Measurements from ENCODE around the gene TTLL8. TPM values are rescaled to one million over a fixed set of nuclear protein-coding genes. Genes with fewer than 3 reads are reported as not detected.

TTLL8 gene
- total and polyA plus RNA-seq, 2 donors (not counting 1 experiment from before 2014, with no cell fraction given): not detected

DNA sequence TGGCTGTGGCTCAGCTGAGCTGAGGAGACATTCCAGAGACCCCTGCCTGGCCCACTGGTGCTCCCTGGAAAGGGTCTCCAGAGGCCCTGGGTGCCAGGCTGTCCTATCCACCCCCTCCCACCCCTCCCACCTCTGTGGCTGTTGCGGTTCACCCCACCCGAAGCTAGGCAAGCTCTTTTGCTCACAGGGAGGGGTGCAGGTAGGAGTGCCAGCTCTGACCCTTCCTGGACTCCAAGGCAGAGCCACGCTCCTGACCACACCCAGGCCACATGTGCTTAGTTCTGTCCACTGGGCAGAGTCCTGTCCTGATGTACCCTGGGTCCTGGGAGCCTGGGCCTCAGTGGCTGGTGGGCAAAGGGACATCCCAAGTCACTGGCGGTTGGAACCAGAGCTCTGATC lies 62.0 kb downstream of the TTLL8 start:
- Histone ChIP-seq H4K20me1 (ENCODE audit: control insufficient read depth, extremely low read depth, insufficient read depth, low read length) (no peaks in the 10 kb centered on the region), H3K27ac (ENCODE audit: insufficient read depth, low read length) (no peak overlapping the region), H3K9me3 (ENCODE audit: control insufficient read depth, insufficient read depth, low read depth, low read length) (no peaks in the 10 kb centered on the region), H3K4me2 (ENCODE audit: extremely low read depth, insufficient read depth, low read length) (no peak overlapping the region), H3K4me1 (ENCODE audit: control insufficient read depth, extremely low read depth, insufficient read depth, low read length) (no peaks in the 10 kb centered on the region), H2AFZ (ENCODE audit: low read length) (no peak overlapping the region), H3K79me2 (ENCODE audit: control insufficient read depth, insufficient read depth, low read length) (no peaks in the 10 kb centered on the region), H3K9ac (ENCODE audit: insufficient read depth, low read length) (no peak overlapping the region), H3K27me3 (ENCODE audit: control insufficient read depth, insufficient read depth, low read length) (no peaks in the 10 kb centered on the region), H3K4me3 (replicated peaks in 1 of 4; ENCODE audit: control extremely low read depth in 1 of 4, insufficient read depth in 1 of 4, low read depth in 3 of 4, low read length in 4 of 4) (no peak overlapping the region), H3K36me3 (ENCODE audit: control insufficient read depth, insufficient read depth, low read length) (no peaks in the 10 kb centered on the region)
- DNase-seq (ENCODE audit: low read depth in 2 of 2): no peak
- no peak for TF ChIP-seq EZH2 (IDR thresholded peaks at IDR 0.05; ENCODE audit: low read length, missing control alignments)
- TF ChIP-seq CTCF (conservative IDR thresholded peaks at IDR 0.05 in 1 of 2, IDR thresholded peaks at IDR 0.05 in 1 of 2; ENCODE audit: low read depth in 1 of 2, low read length in 2 of 2): no peak

DNA sequence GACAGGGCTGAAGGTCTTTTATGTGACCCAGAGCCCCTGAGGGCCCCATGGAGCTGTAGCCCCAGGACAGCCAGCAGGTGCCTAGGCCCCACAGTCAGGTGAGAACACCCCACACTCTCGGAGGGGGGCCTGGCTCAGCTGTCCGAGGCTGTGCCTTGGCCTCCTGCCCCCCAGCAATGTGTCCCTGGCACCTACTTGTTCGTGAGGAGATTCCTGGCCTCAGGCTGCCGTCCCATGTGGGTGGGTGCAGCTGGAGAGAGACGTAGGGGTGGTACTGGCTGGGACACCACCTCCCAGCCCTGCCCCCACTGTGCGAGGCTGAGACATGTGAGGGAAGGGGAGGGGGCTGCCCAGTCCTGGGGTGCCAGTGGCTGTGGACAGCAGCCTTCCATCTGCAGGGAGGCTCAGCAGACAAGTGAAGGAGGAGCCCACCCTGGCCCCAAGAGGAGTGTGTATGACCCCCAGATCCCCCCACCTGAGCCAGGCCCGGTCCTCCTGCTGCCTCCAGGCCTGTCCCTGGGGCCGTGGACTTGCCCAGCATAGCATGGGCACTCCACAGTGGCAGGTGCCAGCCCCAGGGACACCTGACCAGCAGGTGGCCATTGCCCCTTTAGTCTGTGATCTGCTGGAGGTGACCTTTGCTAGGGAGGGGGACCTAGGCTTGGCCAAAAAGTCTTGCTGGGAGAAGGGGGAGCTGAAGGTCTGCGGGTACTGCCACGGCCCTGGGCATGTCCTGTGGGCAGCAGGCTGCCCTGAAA lies 62.6 kb downstream of the TTLL8 start:
- DNase-seq (ENCODE audit: low read depth in 2 of 2): no peak
- Histone ChIP-seq H3K27ac (ENCODE audit: insufficient read depth, low read length) (no peak overlapping the region), H3K9ac (ENCODE audit: insufficient read depth, low read length) (no peak overlapping the region), H3K79me2 (ENCODE audit: control insufficient read depth, insufficient read depth, low read length) (no peaks in the 10 kb centered on the region), H3K4me3 (replicated peaks in 1 of 4; ENCODE audit: control extremely low read depth in 1 of 4, insufficient read depth in 1 of 4, low read depth in 3 of 4, low read length in 4 of 4) (no peak overlapping the region), H4K20me1 (ENCODE audit: control insufficient read depth, extremely low read depth, insufficient read depth, low read length) (no peaks in the 10 kb centered on the region), H3K27me3 (ENCODE audit: control insufficient read depth, insufficient read depth, low read length) (no peaks in the 10 kb centered on the region), H3K4me2 (ENCODE audit: extremely low read depth, insufficient read depth, low read length) (no peak overlapping the region), H3K4me1 (ENCODE audit: control insufficient read depth, extremely low read depth, insufficient read depth, low read length) (no peaks in the 10 kb centered on the region), H3K9me3 (ENCODE audit: control insufficient read depth, insufficient read depth, low read depth, low read length) (no peaks in the 10 kb centered on the region), H2AFZ (ENCODE audit: low read length) (no peak overlapping the region), H3K36me3 (ENCODE audit: control insufficient read depth, insufficient read depth, low read length) (no peaks in the 10 kb centered on the region)
- TF ChIP-seq CTCF (conservative IDR thresholded peaks at IDR 0.05 in 1 of 2, IDR thresholded peaks at IDR 0.05 in 1 of 2; ENCODE audit: low read depth in 1 of 2, low read length in 2 of 2): no peak
- TF ChIP-seq EZH2 (IDR thresholded peaks at IDR 0.05; ENCODE audit: low read length, missing control alignments): no peak

- TF ChIP-seq CTCF (conservative IDR thresholded peaks at IDR 0.05 in 1 of 2, IDR thresholded peaks at IDR 0.05 in 1 of 2; ENCODE audit: low read depth in 1 of 2, low read length in 2 of 2) (no peak), EZH2 (IDR thresholded peaks at IDR 0.05; ENCODE audit: low read length, missing control alignments) (no peak)
Measured at GRCh38 chr22:49995041-49995360, 63.1 kb downstream of the TTLL8 start.

More at GRCh38 chr22:49995041-49995360, 63.1 kb downstream of the TTLL8 start:
- H3K27ac ChIP-seq (ENCODE audit: insufficient read depth, low read length): no peak overlapping the region
- H3K36me3 ChIP-seq (ENCODE audit: control insufficient read depth, insufficient read depth, low read length): no peaks in the 10 kb centered on the region
- H3K9ac ChIP-seq (ENCODE audit: insufficient read depth, low read length): no peak overlapping the region
- H4K20me1 ChIP-seq (ENCODE audit: control insufficient read depth, extremely low read depth, insufficient read depth, low read length): no peaks in the 10 kb centered on the region
- no peak for DNase-seq (ENCODE audit: low read depth in 2 of 2)
- no peaks in the 10 kb centered on the region for H3K27me3 ChIP-seq (ENCODE audit: control insufficient read depth, insufficient read depth, low read length)
- H2AFZ ChIP-seq (ENCODE audit: low read length): no peak overlapping the region
- no peaks in the 10 kb centered on the region for H3K4me1 ChIP-seq (ENCODE audit: control insufficient read depth, extremely low read depth, insufficient read depth, low read length)
- no peaks in the 10 kb centered on the region for H3K79me2 ChIP-seq (ENCODE audit: control insufficient read depth, insufficient read depth, low read length)
- H3K4me2 ChIP-seq (ENCODE audit: extremely low read depth, insufficient read depth, low read length): no peak overlapping the region
- no peaks in the 10 kb centered on the region for H3K9me3 ChIP-seq (ENCODE audit: control insufficient read depth, insufficient read depth, low read depth, low read length)
- no peak overlapping the region for H3K4me3 ChIP-seq (replicated peaks in 1 of 4; ENCODE audit: control extremely low read depth in 1 of 4, insufficient read depth in 1 of 4, low read depth in 3 of 4, low read length in 4 of 4)

Measured in fibroblast of lung (primary cell).